ENCODE results near the gene SOX1.

SOX1 gene

GRCh38 chr13:112053744-112054615 lies 13.0 kb upstream of the SOX1 start:
- peaks cover 60% of the 10 kb centered on the region for H3K27me3 ChIP-seq (replicated peaks; ENCODE audit: control insufficient read depth, insufficient read depth, low read length)
- DNase-seq (ENCODE audit: low read depth): no peak
- H3K9me3 ChIP-seq (ENCODE audit: control insufficient read depth, low read length): no peaks in the 10 kb centered on the region
- no peaks in the 10 kb centered on the region for H3K4me1 ChIP-seq (ENCODE audit: control insufficient read depth, insufficient read depth, low read length)
- H3K4me3 ChIP-seq (ENCODE audit: low read length): no peak overlapping the region
- no peak overlapping the region for H3K9ac ChIP-seq (ENCODE audit: low read length)
- H3K36me3 ChIP-seq (ENCODE audit: control insufficient read depth, insufficient read depth, low read length, severe bottlenecking): no peaks in the 10 kb centered on the region

- H3K9me3 ChIP-seq (ENCODE audit: control insufficient read depth, low read length): no peaks in the 10 kb centered on the region
- no peak for DNase-seq (ENCODE audit: low read depth)
- H3K4me1 ChIP-seq (ENCODE audit: control insufficient read depth, insufficient read depth, low read length): no peaks in the 10 kb centered on the region
Measured at GRCh38 chr13:112054616-112055015, 12.3 kb upstream of the SOX1 start.

GRCh38 chr13:112055036-112055914 lies 11.7 kb upstream of the SOX1 start:
- Histone ChIP-seq H3K9ac (ENCODE audit: low read length) (no peak overlapping the region), H3K4me1 (ENCODE audit: control insufficient read depth, insufficient read depth, low read length) (no peaks in the 10 kb centered on the region), H3K27me3 (replicated peaks; ENCODE audit: control insufficient read depth, insufficient read depth, low read length) (peaks cover 73% of the 10 kb centered on the region), H3K9me3 (ENCODE audit: control insufficient read depth, low read length) (no peaks in the 10 kb centered on the region), H3K4me3 (ENCODE audit: low read length) (no peak overlapping the region), H3K36me3 (ENCODE audit: control insufficient read depth, insufficient read depth, low read length, severe bottlenecking) (no peaks in the 10 kb centered on the region)
- no peak for DNase-seq (ENCODE audit: low read depth)

More at GRCh38 chr13:112054616-112055015, 12.3 kb upstream of the SOX1 start:
- Histone ChIP-seq H3K9ac (ENCODE audit: low read length) (no peak overlapping the region), H3K4me3 (ENCODE audit: low read length) (no peak overlapping the region), H3K36me3 (ENCODE audit: control insufficient read depth, insufficient read depth, low read length, severe bottlenecking) (no peaks in the 10 kb centered on the region), H3K27me3 (replicated peaks; ENCODE audit: control insufficient read depth, insufficient read depth, low read length) (peaks cover 66% of the 10 kb centered on the region)

- H3K9me3 ChIP-seq (ENCODE audit: control insufficient read depth, low read length): no peaks in the 10 kb centered on the region
- DNase-seq (ENCODE audit: low read depth): no peak
- no peaks in the 10 kb centered on the region for H3K4me1 ChIP-seq (ENCODE audit: control insufficient read depth, insufficient read depth, low read length)
- no peaks in the 10 kb centered on the region for H3K36me3 ChIP-seq (ENCODE audit: control insufficient read depth, insufficient read depth, low read length, severe bottlenecking)
- peaks cover 77% of the 10 kb centered on the region for H3K27me3 ChIP-seq (replicated peaks; ENCODE audit: control insufficient read depth, insufficient read depth, low read length)
- H3K9ac ChIP-seq (ENCODE audit: low read length): no peak overlapping the region
- H3K4me3 ChIP-seq (ENCODE audit: low read length): no peak overlapping the region
Measured at GRCh38 chr13:112055915-112056269, 11.1 kb upstream of the SOX1 start.

- no peaks in the 10 kb centered on the region for H3K36me3 ChIP-seq (ENCODE audit: control insufficient read depth, insufficient read depth, low read length, severe bottlenecking)
- no peak overlapping the region for H3K4me3 ChIP-seq (ENCODE audit: low read length)
- H3K9me3 ChIP-seq (ENCODE audit: control insufficient read depth, low read length): no peaks in the 10 kb centered on the region
- DNase-seq (ENCODE audit: low read depth): no peak
- no peak overlapping the region for H3K9ac ChIP-seq (ENCODE audit: low read length)
- H3K4me1 ChIP-seq (ENCODE audit: control insufficient read depth, insufficient read depth, low read length): no peaks in the 10 kb centered on the region
- H3K27me3 ChIP-seq (replicated peaks; ENCODE audit: control insufficient read depth, insufficient read depth, low read length): peaks cover 76% of the 10 kb centered on the region
Measured at GRCh38 chr13:112056284-112056727, 10.6 kb upstream of the SOX1 start.

- Histone ChIP-seq H3K4me3 (ENCODE audit: low read length) (no peak overlapping the region), H3K9ac (ENCODE audit: low read length) (no peak overlapping the region)
Measured at GRCh38 chr13:112056739-112057438, 10.1 kb upstream of the SOX1 start.

GRCh38 chr13:112057439-112057735 lies 9.6 kb upstream of the SOX1 start:
- H3K27me3 ChIP-seq (replicated peaks; ENCODE audit: control insufficient read depth, insufficient read depth, low read length): peaks cover 72% of the 10 kb centered on the region
- H3K4me3 ChIP-seq (ENCODE audit: low read length): no peak overlapping the region
- H3K9me3 ChIP-seq (ENCODE audit: control insufficient read depth, low read length): no peaks in the 10 kb centered on the region
- no peaks in the 10 kb centered on the region for H3K36me3 ChIP-seq (ENCODE audit: control insufficient read depth, insufficient read depth, low read length, severe bottlenecking)
- no peak for DNase-seq (ENCODE audit: low read depth)
- no peaks in the 10 kb centered on the region for H3K4me1 ChIP-seq (ENCODE audit: control insufficient read depth, insufficient read depth, low read length)
- no peak overlapping the region for H3K9ac ChIP-seq (ENCODE audit: low read length)

More at GRCh38 chr13:112056739-112057438, 10.1 kb upstream of the SOX1 start:
- Histone ChIP-seq H3K27me3 (replicated peaks; ENCODE audit: control insufficient read depth, insufficient read depth, low read length) (peaks cover 72% of the 10 kb centered on the region), H3K9me3 (ENCODE audit: control insufficient read depth, low read length) (no peaks in the 10 kb centered on the region), H3K4me1 (ENCODE audit: control insufficient read depth, insufficient read depth, low read length) (no peaks in the 10 kb centered on the region), H3K36me3 (ENCODE audit: control insufficient read depth, insufficient read depth, low read length, severe bottlenecking) (no peaks in the 10 kb centered on the region)
- no peak for DNase-seq (ENCODE audit: low read depth)

- H3K4me1 ChIP-seq (ENCODE audit: control insufficient read depth, insufficient read depth, low read length): no peaks in the 10 kb centered on the region
- no peak overlapping the region for H3K4me3 ChIP-seq (ENCODE audit: low read length)
- no peak overlapping the region for H3K9ac ChIP-seq (ENCODE audit: low read length)
- no peak for DNase-seq (ENCODE audit: low read depth)
- peaks cover 69% of the 10 kb centered on the region for H3K27me3 ChIP-seq (replicated peaks; ENCODE audit: control insufficient read depth, insufficient read depth, low read length)
- no peaks in the 10 kb centered on the region for H3K36me3 ChIP-seq (ENCODE audit: control insufficient read depth, insufficient read depth, low read length, severe bottlenecking)
- no peaks in the 10 kb centered on the region for H3K9me3 ChIP-seq (ENCODE audit: control insufficient read depth, low read length)
Measured at GRCh38 chr13:112057736-112058518, 9.0 kb upstream of the SOX1 start.

GRCh38 chr13:112058519-112058873 lies 8.5 kb upstream of the SOX1 start:
- H3K4me3 ChIP-seq (ENCODE audit: low read length): no peak overlapping the region
- no peak overlapping the region for H3K9ac ChIP-seq (ENCODE audit: low read length)
- no peaks in the 10 kb centered on the region for H3K36me3 ChIP-seq (ENCODE audit: control insufficient read depth, insufficient read depth, low read length, severe bottlenecking)
- no peaks in the 10 kb centered on the region for H3K9me3 ChIP-seq (ENCODE audit: control insufficient read depth, low read length)
- peaks cover 72% of the 10 kb centered on the region for H3K27me3 ChIP-seq (replicated peaks; ENCODE audit: control insufficient read depth, insufficient read depth, low read length)
- no peak for DNase-seq (ENCODE audit: low read depth)
- H3K4me1 ChIP-seq (ENCODE audit: control insufficient read depth, insufficient read depth, low read length): no peaks in the 10 kb centered on the region

- Histone ChIP-seq H3K4me3 (ENCODE audit: low read length) (no peak overlapping the region), H3K9ac (ENCODE audit: low read length) (no peak overlapping the region), H3K36me3 (ENCODE audit: control insufficient read depth, insufficient read depth, low read length, severe bottlenecking) (no peaks in the 10 kb centered on the region), H3K27me3 (replicated peaks; ENCODE audit: control insufficient read depth, insufficient read depth, low read length) (peaks cover 74% of the 10 kb centered on the region), H3K9me3 (ENCODE audit: control insufficient read depth, low read length) (no peaks in the 10 kb centered on the region), H3K4me1 (ENCODE audit: control insufficient read depth, insufficient read depth, low read length) (no peaks in the 10 kb centered on the region)
- no peak for DNase-seq (ENCODE audit: low read depth)
Measured at GRCh38 chr13:112058941-112059340, 8.0 kb upstream of the SOX1 start.

All from adipocyte (in vitro differentiated cells).